A549 (cell line): Measurements from ENCODE around the gene TSPO.

Source experiments
- CEBPB ChIP-seq, 2 experiments: fragments of >200 bp in 1 of 2; sonication (Bioruptor Twin) in 1 of 2; formaldehyde crosslinking in 1 of 2; IDR thresholded peaks; 2 replicates each; pipeline ENCODE4 v1.6.1; 2012 to 2016
- CHD2 ChIP-seq: fragments of 150-350 bp; IDR thresholded peaks from 2 replicates; pipeline ENCODE4 v1.6.1; 2014; ENCODE audit warnings: low read length; ENCODE audit not compliant: partially characterized antibody
- CTCF ChIP-seq: fragments of >200 bp; sonication (Bioruptor Twin); formaldehyde crosslinking; IDR thresholded peaks from 3 replicates; pipeline ENCODE4 v1.5.1; 2016
- MAX ChIP-seq: IDR thresholded peaks from 2 replicates; pipeline ENCODE4 v1.6.1; 2012
- POLR2A ChIP-seq: IDR thresholded peaks from 2 replicates; pipeline ENCODE4 v1.6.1; 2012; ENCODE audit warnings: mild to moderate bottlenecking, low read length

GRCh38 chr22:43200555-43200954 lies 49.2 kb downstream of the TSPO start:
- TF ChIP-seq CTCF (no peak), POLR2A (no peak), CHD2 (no peak), CEBPB (IDR thresholded peaks at IDR 0.05) (no peak), MAX (no peak)
